Loucy (cell line): ENCODE measurements around the gene LANCL1.

Experiments used
- H2AFZ ChIP-seq: fragments of 200-600 bp; sonication (generic); 2 replicates; pipeline ENCODE4 v1.6.0; 2016; ENCODE audit warnings: antibody characterized with exemption, mild to moderate bottlenecking, low read length, moderate library complexity
- H3F3A ChIP-seq: fragments of 200-600 bp; 2 replicates; pipeline ENCODE4 v1.6.0; 2016; ENCODE audit warnings: antibody characterized with exemption, low read depth, mild to moderate bottlenecking
- H3K27me3 ChIP-seq: fragments of 200-600 bp; sonication (generic); 2 replicates; pipeline ENCODE4 v1.6.1; 2014; ENCODE audit warnings: low read length, mild to moderate bottlenecking; ENCODE audit not compliant: insufficient read depth, poor library complexity, severe bottlenecking
- H3K36me3 ChIP-seq: fragments of 200-600 bp; sonication (generic); 2 replicates; pipeline ENCODE4 v1.6.1; 2016; ENCODE audit warnings: low read length; ENCODE audit not compliant: insufficient read depth
- H3K4me1 ChIP-seq: fragments of 200-600 bp; sonication (generic); 2 replicates; pipeline ENCODE4 v1.5.1; 2014; ENCODE audit warnings: low read length, mild to moderate bottlenecking; ENCODE audit not compliant: insufficient read depth, poor library complexity, severe bottlenecking
- H3K4me2 ChIP-seq: fragments of 200-600 bp; sonication (generic); 2 replicates; pipeline ENCODE4 v1.6.0; 2014; ENCODE audit warnings: antibody characterized with exemption, low read length, low read depth, mild to moderate bottlenecking; ENCODE audit not compliant: poor library complexity, severe bottlenecking
- H3K4me3 ChIP-seq: fragments of 200-600 bp; sonication (generic); 2 replicates; pipeline ENCODE4 v1.5.1; 2014; ENCODE audit warnings: low read length, mild to moderate bottlenecking, mixed read lengths; ENCODE audit not compliant: poor library complexity, severe bottlenecking
- H3K79me2 ChIP-seq: fragments of 200-600 bp; sonication (generic); 2 replicates; pipeline ENCODE4 v1.6.1; 2014; ENCODE audit warnings: low read length; ENCODE audit not compliant: insufficient read depth
- H3K9ac ChIP-seq: fragments of 200-600 bp; sonication (generic); 2 replicates; pipeline ENCODE4 v1.6.0; 2014; ENCODE audit warnings: mild to moderate bottlenecking, low read depth, low read length, moderate library complexity; ENCODE audit not compliant: poor library complexity, severe bottlenecking
- H3K9me2 ChIP-seq: fragments of 200-600 bp; sonication (generic); replicated peaks from 2 replicates; pipeline ENCODE4 v1.6.1; 2016; ENCODE audit warnings: low read depth, low read length, mixed read lengths
- H3K9me3 ChIP-seq: fragments of 200-600 bp; sonication (generic); 2 replicates; pipeline ENCODE4 v1.6.1; 2014; ENCODE audit warnings: mild to moderate bottlenecking, antibody characterized with exemption, low read length, low read depth; ENCODE audit not compliant: insufficient read depth
- H4K20me1 ChIP-seq: fragments of 200-600 bp; sonication (generic); 2 replicates; pipeline ENCODE4 v1.6.0; 2014; ENCODE audit warnings: antibody characterized with exemption, low read length, mild to moderate bottlenecking; ENCODE audit not compliant: insufficient read depth, poor library complexity, severe bottlenecking
- CTCF ChIP-seq: fragments of 200-600 bp; sonication (generic); conservative IDR thresholded peaks from 2 replicates; pipeline ENCODE4 v1.5.1; 2014; ENCODE audit warnings: mild to moderate bottlenecking, antibody characterized with exemption, low read length
- EZH2phosphoT487 ChIP-seq: fragments of 200-600 bp; IDR thresholded peaks from 2 replicates; pipeline ENCODE4 v1.6.1; 2018; ENCODE audit warnings: antibody characterized with exemption, mild to moderate bottlenecking, moderate library complexity, borderline replicate concordance

LANCL1 gene

GRCh38 chr2:210515911-210516310 is 39.4 kb upstream of the LANCL1 start:
- Histone ChIP-seq H3K9ac (no peak overlapping the region), H3K36me3 (no peaks in the 10 kb centered on the region), H3K27me3 (no peaks in the 10 kb centered on the region), H2AFZ (no peak overlapping the region), H4K20me1 (no peaks in the 10 kb centered on the region), H3K4me1 (no peaks in the 10 kb centered on the region), H3K9me3 (0 out of 2 replicates have a peak, but pooled peaks cover 5% of the 10 kb centered on the region), H3K79me2 (no peaks in the 10 kb centered on the region), H3F3A (no peaks in the 10 kb centered on the region), H3K4me3 (no peak overlapping the region), H3K9me2 (no peaks in the 10 kb centered on the region), H3K4me2 (no peak overlapping the region)
- TF ChIP-seq EZH2phosphoT487: no peak
- TF ChIP-seq CTCF: no peak

- H3K9me2 ChIP-seq: no peaks in the 10 kb centered on the region
- H3K9me3 ChIP-seq: no peaks in the 10 kb centered on the region
- peak overlapping the region; percentile 51; the same call in 1 of the 2 replicates for H2AFZ ChIP-seq
- no peak overlapping the region for H3K4me3 ChIP-seq
- H4K20me1 ChIP-seq: no peaks in the 10 kb centered on the region
- no peak overlapping the region for H3K9ac ChIP-seq
- H3K4me1 ChIP-seq: no peaks in the 10 kb centered on the region
- no peaks in the 10 kb centered on the region for H3K79me2 ChIP-seq
- no peak overlapping the region for H3K4me2 ChIP-seq
- H3K27me3 ChIP-seq: no peaks in the 10 kb centered on the region
- H3K36me3 ChIP-seq: no peaks in the 10 kb centered on the region
- no peaks in the 10 kb centered on the region for H3F3A ChIP-seq
- no peak for TF ChIP-seq CTCF
Observed at GRCh38 chr2:210503725-210504191, 27.2 kb upstream of the LANCL1 start.

DNA sequence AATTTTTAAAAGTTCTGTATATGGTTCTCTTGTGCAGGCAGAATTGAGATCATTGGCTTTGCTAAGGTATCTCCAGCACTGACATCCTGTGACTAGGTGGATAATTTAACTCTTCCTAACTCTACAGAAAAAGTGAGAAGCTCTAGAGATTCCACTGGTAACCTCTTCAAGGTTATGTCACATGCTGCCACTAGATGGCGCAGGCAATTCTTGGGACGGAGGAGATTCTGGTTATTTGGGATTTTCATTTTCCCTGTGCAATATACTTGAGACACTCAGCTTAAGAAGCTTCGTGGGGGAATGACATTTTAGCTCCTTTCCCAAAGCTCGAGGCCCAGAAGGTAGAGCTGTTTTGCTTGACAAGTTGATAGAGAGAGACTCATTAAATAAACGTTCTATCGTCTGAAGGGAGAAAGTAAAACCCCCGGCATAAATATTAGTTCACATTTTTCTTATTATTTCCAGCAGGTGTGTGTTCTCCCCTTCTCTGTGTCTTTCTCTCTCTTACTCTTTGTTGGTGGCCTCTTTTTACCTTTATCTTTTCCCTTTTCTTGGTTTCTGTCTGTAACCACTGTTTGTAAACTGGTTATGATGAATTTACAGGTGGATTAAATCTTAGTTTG is 26.6 kb upstream of the LANCL1 start:
- peak overlapping the region; percentile 37 for H3K4me3 ChIP-seq
- no peaks in the 10 kb centered on the region for H3F3A ChIP-seq
- H3K9me3 ChIP-seq: no peaks in the 10 kb centered on the region
- no peaks in the 10 kb centered on the region for H3K27me3 ChIP-seq
- H3K4me2 ChIP-seq: peak overlapping the region; percentile 38
- no peaks in the 10 kb centered on the region for H3K36me3 ChIP-seq
- no peaks in the 10 kb centered on the region for H3K9me2 ChIP-seq
- no peak for TF ChIP-seq EZH2phosphoT487
- TF ChIP-seq CTCF: peak; percentile 97
- no peaks in the 10 kb centered on the region for H3K4me1 ChIP-seq
- peak overlapping the region; percentile 51; the same call in 1 of the 2 replicates for H2AFZ ChIP-seq
- no peaks in the 10 kb centered on the region for H4K20me1 ChIP-seq
- no peak overlapping the region for H3K9ac ChIP-seq
- H3K79me2 ChIP-seq: no peaks in the 10 kb centered on the region
